ENCODE data around the gene FSTL5. TPM values are rescaled to one million over a fixed set of nuclear protein-coding genes. Genes with fewer than 3 reads are reported as not detected.

FSTL5 gene
- total and polyA plus RNA-seq, 10 of the 15 experiments (the other 5 are each of a cell fraction or from before 2014, with no cell fraction given): 0.04 to 2.4 (median 0.08) TPM; not detected in 4

- TF ChIP-seq IRF5 (IDR thresholded peaks at IDR 0.05; ENCODE audit: borderline replicate concordance): no peak
- TF ChIP-seq MTA2 (IDR thresholded peaks at IDR 0.05; ENCODE audit: low read depth): peak; percentile 81
- Histone ChIP-seq H3K36me3 (ENCODE audit: control insufficient read depth in 2 of 2, insufficient read depth in 2 of 2, low read length in 1 of 2) (no peaks in the 10 kb centered on the region), H3K79me2 (ENCODE audit: control insufficient read depth, insufficient read depth, low read length) (no peaks in the 10 kb centered on the region), H4K20me1 (ENCODE audit: control insufficient read depth, insufficient read depth) (no peaks in the 10 kb centered on the region), H3K9ac (ENCODE audit: control insufficient read depth, insufficient read depth, low read length) (no peak overlapping the region), H3K9me3 (replicated peaks; ENCODE audit: control insufficient read depth, insufficient read depth, low read length) (no peaks in the 10 kb centered on the region), H3K4me2 (ENCODE audit: control insufficient read depth, insufficient read depth) (no peak overlapping the region), H3K4me3 (no peak overlapping the region), H3K27ac (ENCODE audit: control insufficient read depth, insufficient read depth) (no peak overlapping the region), H2AFZ (ENCODE audit: control insufficient read depth, low read depth, low read length) (no peak overlapping the region), H3K27me3 (replicated peaks in 1 of 2; ENCODE audit: control insufficient read depth in 2 of 2, insufficient read depth in 2 of 2, low read length in 1 of 2) (no peaks in the 10 kb centered on the region), H3K4me1 (ENCODE audit: control insufficient read depth, insufficient read depth, low read length) (no peaks in the 10 kb centered on the region)
- DNase-seq (ENCODE audit: low read depth, low spot score): no peak
- POLR2A ChIA-PET: no interaction called here
- SMC1A ChIA-PET (ENCODE audit: uncharacterized antibody, unreplicated experiment): interaction anchor here (1.4 to 1.7 kb wide), 2 partner anchors 13 to 361 kb away, joined by 4 to 6 read pairs; no protein-coding TSS in a partner anchor
- intact Hi-C loops (cut with micrococcal nuclease; ENCODE audit: unreplicated experiment) (no loop called here), in situ Hi-C loops (cut with MboI) (no loop called here)
- ATAC-seq: no peak
- 56% methylated on average over 4 of the region's 4 CpGs for WGBS (ENCODE audit: insufficient coverage, insufficient replicate concordance, low lambda C conversion rate, missing lambda C conversion rate)
- peak; percentile 59 for FAIRE-seq
- RAD21 ChIA-PET (ENCODE audit: unreplicated experiment): interaction anchor here (1.0 kb wide), 1 partner anchor 58 kb away, joined by 3 read pairs; no protein-coding TSS in a partner anchor
- CTCF ChIA-PET: interaction anchor here (0.6 kb wide), 1 partner anchor 128 kb away, joined by 3 read pairs; no protein-coding TSS in a partner anchor
- no TSS peak for BruUV-seq (replicated peaks)
Measured at GRCh38 chr4:161466316-161466715, 697.5 kb downstream of the FSTL5 start.

- Histone ChIP-seq H4K20me1 (ENCODE audit: control insufficient read depth, insufficient read depth) (no peaks in the 10 kb centered on the region), H3K4me3 (no peak overlapping the region), H3K27me3 (replicated peaks in 1 of 2; ENCODE audit: control insufficient read depth in 2 of 2, insufficient read depth in 2 of 2, low read length in 1 of 2) (no peaks in the 10 kb centered on the region), H3K36me3 (ENCODE audit: control insufficient read depth in 2 of 2, insufficient read depth in 2 of 2, low read length in 1 of 2) (no peaks in the 10 kb centered on the region), H2AFZ (ENCODE audit: control insufficient read depth, low read depth, low read length) (no peak overlapping the region), H3K4me1 (ENCODE audit: control insufficient read depth, insufficient read depth, low read length) (no peaks in the 10 kb centered on the region), H3K27ac (ENCODE audit: control insufficient read depth, insufficient read depth) (no peak overlapping the region), H3K4me2 (ENCODE audit: control insufficient read depth, insufficient read depth) (no peak overlapping the region), H3K79me2 (ENCODE audit: control insufficient read depth, insufficient read depth, low read length) (no peaks in the 10 kb centered on the region), H3K9ac (ENCODE audit: control insufficient read depth, insufficient read depth, low read length) (no peak overlapping the region), H3K9me3 (replicated peaks; ENCODE audit: control insufficient read depth, insufficient read depth, low read length) (no peaks in the 10 kb centered on the region)
- intact Hi-C loops (cut with micrococcal nuclease; ENCODE audit: unreplicated experiment) (no loop called here), in situ Hi-C loops (cut with MboI) (no loop called here)
- CTCF ChIA-PET: no interaction called here
- DNase-seq (ENCODE audit: low read depth, low spot score) (no peak), FAIRE-seq (no peak), ATAC-seq (no peak)
- SMC1A ChIA-PET (ENCODE audit: uncharacterized antibody, unreplicated experiment): no interaction called here
- RAD21 ChIA-PET (ENCODE audit: unreplicated experiment): no interaction called here
- WGBS (ENCODE audit: insufficient coverage, insufficient replicate concordance, low lambda C conversion rate, missing lambda C conversion rate): 66% methylated on average over 2 of the region's 2 CpGs
- no TSS peak for BruUV-seq (replicated peaks)
- POLR2A ChIA-PET: no interaction called here
- TF ChIP-seq EZH2 (IDR thresholded peaks at IDR 0.05; ENCODE audit: borderline replicate concordance, control insufficient read depth, low read depth, low read length): no peak
- TF ChIP-seq MEF2B (IDR thresholded peaks at IDR 0.05; ENCODE audit: partially characterized antibody, poor library complexity, severe bottlenecking): no peak
- no peak for TF ChIP-seq ESRRA (IDR thresholded peaks at IDR 0.05; ENCODE audit: low read length)
- no peak for TF ChIP-seq NRF1 (conservative IDR thresholded peaks at IDR 0.05; ENCODE audit: low read depth, low read length)
- TF ChIP-seq POLR2AphosphoS2 (IDR thresholded peaks at IDR 0.05; ENCODE audit: low read depth, low read length): no peak
- TF ChIP-seq KAT2A (conservative IDR thresholded peaks at IDR 0.05; ENCODE audit: control insufficient read depth, low read depth, low read length): no peak
- no peak for TF ChIP-seq RB1 (IDR thresholded peaks at IDR 0.05; ENCODE audit: borderline replicate concordance)
- TF ChIP-seq MTA3 (IDR thresholded peaks at IDR 0.05; ENCODE audit: borderline replicate concordance, low read length): no peak
- no peak for TF ChIP-seq CEBPB (IDR thresholded peaks at IDR 0.05; ENCODE audit: borderline replicate concordance in 1 of 2, low read depth in 2 of 2, low read length in 2 of 2)
- TF ChIP-seq RUNX3 (IDR thresholded peaks at IDR 0.05; ENCODE audit: low read length): no peak
- TF ChIP-seq ZNF24 (IDR thresholded peaks at IDR 0.05): no peak
- TF ChIP-seq BRCA1 (IDR thresholded peaks at IDR 0.05; ENCODE audit: low read depth, low read length): no peak
- no peak for TF ChIP-seq ELK1 (IDR thresholded peaks at IDR 0.05; ENCODE audit: low read depth, low read length)
- no peak for TF ChIP-seq SMC3 (IDR thresholded peaks at IDR 0.05; ENCODE audit: borderline replicate concordance, low read length)
- TF ChIP-seq CBX5 (IDR thresholded peaks at IDR 0.05; ENCODE audit: low read depth): no peak
Measured at GRCh38 chr4:161463436-161463835, 700.4 kb downstream of the FSTL5 start.

Data from GM12878 (cell line).